GOT3 (cell line): ENCODE data around the gene ACTL7A.
"Not testable (repeated sequence)": the region's sequence is repeated elsewhere in the genome, so short reads cannot be mapped to it uniquely, and the experiment has no call there.

Experiments
- DNase-seq: peaks from one replicate; lab custom pipeline; 2025; ENCODE audit warnings: mixed read lengths; lab: John Stamatoyannopoulos, UW

ACTL7A gene

DNA sequence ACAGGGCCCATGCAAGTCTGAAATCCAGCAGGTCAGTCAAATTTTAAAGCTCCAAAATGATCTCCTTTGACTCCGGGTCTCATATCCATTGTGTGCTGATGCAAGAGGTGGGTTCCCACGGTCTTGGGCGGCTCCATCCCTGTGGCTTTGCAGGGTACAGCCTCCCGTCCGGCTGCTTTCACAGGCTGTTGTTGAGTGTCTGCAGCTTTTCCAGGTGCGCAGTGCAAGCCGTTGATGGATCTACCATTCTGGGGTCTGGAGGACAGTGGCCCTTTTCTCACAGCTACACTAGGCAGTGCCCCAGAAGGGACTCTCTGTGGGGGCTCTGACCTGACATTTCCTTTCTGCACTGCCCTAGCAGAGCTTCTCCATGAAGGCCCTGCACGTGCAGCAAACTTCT is 13.8 kb upstream of the ACTL7A start:
- DNase-seq = not testable (repeated sequence)

DNA sequence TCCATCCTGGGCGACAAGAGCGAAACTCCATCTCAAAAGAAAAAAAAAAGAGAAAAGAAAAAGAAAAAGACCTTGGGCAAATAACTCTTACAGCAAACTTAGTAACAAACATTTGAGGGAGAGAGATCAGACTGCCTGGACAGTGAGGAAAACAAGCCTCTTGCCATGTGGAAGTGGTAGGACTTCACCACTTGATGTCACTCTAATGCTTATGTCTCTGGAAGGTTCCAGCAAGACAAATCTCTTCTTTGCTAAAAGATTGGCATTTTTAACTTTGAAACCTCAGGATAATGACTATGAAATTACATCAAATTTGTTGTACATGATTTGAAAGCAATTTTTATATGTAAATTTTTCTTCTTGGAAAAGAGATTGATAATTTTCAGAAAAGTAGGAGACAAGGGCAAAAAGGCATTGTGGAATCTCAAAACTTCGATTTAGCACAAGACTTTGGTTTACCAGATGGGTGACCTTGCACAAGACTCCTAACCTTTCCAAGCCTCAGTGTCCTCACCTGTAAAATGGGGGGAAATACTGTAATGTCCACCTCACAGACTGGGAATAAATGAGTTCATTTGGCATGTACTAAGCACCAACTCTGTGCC is 11.7 kb upstream of the ACTL7A start:
- DNase-seq = no peak

GRCh38 chr9:108851138-108851537 is 10.9 kb upstream of the ACTL7A start:
- DNase-seq = no peak

DNA sequence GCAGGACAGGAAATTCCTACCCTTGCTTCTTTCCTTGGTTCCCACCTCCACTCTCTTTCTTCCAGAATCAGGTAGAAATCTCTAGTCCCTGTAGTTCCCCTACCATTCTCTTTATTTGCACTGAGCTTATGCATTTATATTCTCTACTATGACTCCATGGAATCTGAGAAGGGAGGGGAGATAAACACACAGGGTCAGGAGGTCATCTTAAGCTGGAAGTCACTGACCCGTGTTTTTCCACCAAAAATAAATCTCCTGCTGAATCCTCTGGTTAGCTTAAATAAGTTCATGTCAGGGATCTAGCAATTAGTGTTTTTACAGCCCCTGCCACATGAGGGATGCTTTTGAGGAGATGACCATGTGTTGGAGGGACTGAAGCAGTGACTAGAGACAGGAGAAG is 10.0 kb upstream of the ACTL7A start:
- DNase-seq = no peak

- no peak for DNase-seq
These were observed 8.0 kb upstream of the ACTL7A start for GRCh38 chr9:108854094-108854493.

GRCh38 chr9:108854641-108855528 is 7.2 kb upstream of the ACTL7A start:
- no peak for DNase-seq

DNA sequence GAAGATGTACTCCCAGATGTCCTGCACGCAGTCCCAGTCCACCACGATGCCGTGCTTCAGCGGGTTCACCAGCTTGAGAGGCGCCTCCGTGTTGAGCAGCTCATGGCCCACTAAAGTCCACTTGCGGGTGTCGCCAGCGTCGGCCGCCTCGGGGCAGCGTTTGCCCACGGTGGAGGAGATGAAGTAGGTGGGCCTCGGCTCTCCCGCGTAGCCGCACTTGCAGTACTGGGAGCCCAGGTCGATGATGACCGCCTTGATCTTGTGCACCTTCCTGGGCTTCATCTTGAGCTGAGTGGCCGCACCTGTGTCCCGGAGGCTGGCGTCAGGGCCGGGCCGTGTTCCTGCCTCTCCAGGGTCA is 6.6 kb upstream of the ACTL7A start:
- DNase-seq = no peak

GRCh38 chr9:108855888-108856287 is 6.2 kb upstream of the ACTL7A start, which contains the start of gene ACTL7B:
Gene ACTL7B (minus strand): TSS chr9:108855986. CDS start chr9:108855930, 56 bp downstream.
- no peak for DNase-seq

DNA sequence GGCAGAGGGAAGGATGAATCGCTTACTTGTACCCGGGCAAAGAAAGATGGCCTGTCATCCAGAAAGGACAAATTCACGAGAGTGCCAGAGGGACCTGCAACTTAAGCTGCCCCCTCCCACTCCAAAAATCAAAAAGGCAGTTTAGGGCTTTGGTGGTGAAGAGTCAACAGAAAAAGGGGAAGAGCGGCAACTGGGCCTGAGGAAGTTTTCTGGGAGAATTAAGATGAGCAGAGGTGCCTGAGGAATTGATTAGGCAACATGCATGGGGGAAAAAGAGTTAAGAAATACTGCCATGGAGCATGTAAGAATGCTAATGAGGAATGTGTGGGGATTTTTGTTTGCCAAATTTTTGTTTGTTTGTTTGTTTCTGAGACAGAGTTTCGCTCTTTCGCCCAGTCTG is 4.5 kb upstream of the ACTL7A start:
- DNase-seq = no peak

DNA sequence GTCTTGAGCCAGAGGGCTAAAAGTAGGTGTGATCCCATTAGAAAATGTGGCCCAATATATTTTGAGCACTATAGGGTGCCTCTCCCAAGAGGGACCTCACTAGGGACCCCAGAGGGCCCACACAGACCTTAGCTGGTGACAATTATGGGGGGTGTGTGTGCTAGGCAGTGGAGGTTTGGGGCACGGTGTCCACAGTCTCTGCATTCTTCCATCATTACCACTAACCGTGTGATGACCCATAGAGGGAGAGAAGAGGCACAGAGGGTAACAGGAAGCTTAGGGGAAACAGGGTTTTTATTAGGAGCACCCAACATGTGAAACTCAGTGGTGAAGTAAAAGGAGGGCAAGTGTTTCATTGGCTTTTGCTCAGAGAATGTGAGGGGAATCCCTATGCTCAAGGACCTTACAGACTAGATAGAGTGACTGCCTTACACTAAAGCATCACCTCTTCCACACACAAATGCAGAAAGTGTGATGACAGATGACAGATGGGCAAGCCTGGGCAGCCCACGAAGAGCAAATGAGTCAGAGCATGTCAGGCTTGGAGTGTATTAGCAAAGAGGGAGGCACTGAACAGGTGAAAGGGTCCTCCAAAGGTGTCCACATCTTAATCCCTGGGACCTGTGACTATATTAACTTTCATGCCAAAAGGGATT is 2.5 kb upstream of the ACTL7A start:
- no peak for DNase-seq

GRCh38 chr9:108860354-108860753 is 1.7 kb upstream of the ACTL7A start:
- no peak for DNase-seq

GRCh38 chr9:108860764-108861163 is 1.3 kb upstream of the ACTL7A start:
- DNase-seq = no peak

- no peak for DNase-seq
These were observed 602 bp upstream of the ACTL7A start for GRCh38 chr9:108861464-108861863.

GRCh38 chr9:108863891-108864290 is 1.8 kb downstream of the ACTL7A start:
- DNase-seq = no peak

- no peak for DNase-seq
These were observed 2.4 kb downstream of the ACTL7A start for GRCh38 chr9:108864446-108864845.

- DNase-seq = no peak
These were observed 3.0 kb downstream of the ACTL7A start for GRCh38 chr9:108865037-108865436.

GRCh38 chr9:108866001-108866420 is 3.9 kb downstream of the ACTL7A start:
- DNase-seq = no peak

DNA sequence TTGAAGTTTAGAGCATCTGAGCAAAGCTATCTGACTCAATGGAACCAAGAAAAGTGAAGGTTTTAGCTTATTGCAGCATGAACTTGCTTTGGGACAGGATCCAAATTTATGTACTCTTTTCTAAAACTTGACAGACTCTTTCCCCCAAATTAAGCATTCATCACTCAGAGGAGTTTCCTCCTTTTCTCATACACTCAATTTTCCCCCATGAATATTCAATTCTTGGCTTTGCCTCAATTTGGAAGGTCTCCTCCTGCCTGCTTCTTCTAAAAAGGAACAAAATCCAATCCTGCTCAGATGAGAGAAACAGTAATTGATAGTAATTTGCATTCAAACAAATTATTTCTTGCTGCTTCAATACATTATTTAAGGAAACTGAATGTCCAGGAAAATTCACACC is 5.0 kb downstream of the ACTL7A start:
- no peak for DNase-seq

GRCh38 chr9:108867829-108868228 is 5.8 kb downstream of the ACTL7A start:
- DNase-seq = no peak

GRCh38 chr9:108869092-108869725 is 7.1 kb downstream of the ACTL7A start:
- no peak for DNase-seq

DNA sequence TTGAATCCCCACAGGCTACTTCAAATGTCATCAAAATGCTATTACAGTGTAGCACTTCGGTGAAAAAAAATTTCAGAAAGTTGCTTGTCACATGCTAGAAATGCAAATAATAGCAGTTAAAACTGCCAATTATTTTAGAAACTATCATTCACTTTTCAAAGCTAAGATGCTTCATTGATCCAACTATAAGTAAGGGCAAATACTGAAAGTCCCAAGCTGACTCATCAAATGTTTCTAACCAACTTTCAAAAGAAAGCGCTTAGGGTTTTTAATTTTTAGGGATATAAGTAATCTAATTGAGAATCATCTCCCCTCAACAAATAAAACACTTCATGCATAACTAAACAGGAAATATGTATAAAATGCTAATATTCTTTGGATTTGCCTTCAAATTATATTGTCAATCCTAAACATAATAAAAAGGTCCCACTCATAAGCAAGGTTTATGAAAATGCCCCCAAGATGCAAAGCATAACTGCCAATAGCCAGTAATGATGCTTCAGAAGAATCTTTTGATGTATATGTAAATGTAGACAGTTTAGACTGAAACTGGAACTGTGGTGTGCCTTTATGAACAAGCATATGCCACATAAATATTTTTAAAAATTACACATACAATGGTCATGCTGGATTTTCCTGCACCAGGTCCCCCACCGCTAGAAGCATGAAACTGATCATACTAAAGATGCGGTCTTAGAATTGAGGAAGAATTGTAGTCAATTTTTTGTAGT is 12.2 kb downstream of the ACTL7A start:
- DNase-seq = no peak

DNA sequence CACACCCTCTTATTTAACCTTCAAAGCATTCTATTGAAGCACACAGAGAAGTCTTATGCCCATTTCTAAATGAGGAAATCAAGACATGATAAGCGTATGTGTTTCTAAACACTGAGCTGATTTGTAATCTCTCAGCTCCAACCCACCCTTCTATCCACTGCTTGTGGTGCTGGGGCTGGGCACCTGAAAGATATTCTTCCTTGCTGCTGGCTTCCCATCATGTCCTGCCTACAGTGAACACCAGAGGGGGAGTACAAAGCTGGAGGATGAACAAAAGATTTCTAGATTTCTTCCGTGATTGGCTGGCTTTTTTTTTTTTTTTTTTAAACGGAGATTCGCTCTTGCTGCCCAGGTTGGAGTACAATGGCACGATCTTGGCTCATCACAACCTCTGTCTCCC is 14.4 kb downstream of the ACTL7A start:
- no peak for DNase-seq
